HepG2 (cell line): ENCODE measurements around the gene CENPM. TPM values are rescaled to one million over a fixed set of nuclear protein-coding genes. Genes with fewer than 3 reads are reported as not detected.

Source experiments
- ATAC-seq: fragments of 200-7000 bp; cut with Tn5 transposase; 3 replicates; pipeline ENCODE4 v1.9.1; 2020; ENCODE audit warnings: mild to moderate bottlenecking, moderate library complexity
- BruUV-seq: library from RNA; stranded (reverse); fragments of 400-500 nt; replicated peaks from 2 replicates; lab custom pipeline; 2021; lab: Mats Ljungman, UMichigan
- CTCF ChIA-PET: fragments of 300-600 bp; formaldehyde crosslinking; extraction: SDS; loops from one replicate; lab custom pipeline; 2021; ENCODE audit warnings: low total read pairs, inconsistent platforms, low intra/inter-chr PET ratio; lab: Yijun Ruan, JAX
- POLR2A ChIA-PET: fragments of 350-600 bp; sonication (Branson Sonifier 250); formaldehyde crosslinking; loops from one replicate; lab custom pipeline; 2020; ENCODE audit warnings: antibody characterized with exemption, inconsistent platforms; lab: Yijun Ruan, JAX
- DNase-seq: peaks from one replicate; pipeline ENCODE4 v3.0.0-alpha.2; 2015; ENCODE audit warnings: low spot score
- FAIRE-seq: peaks from 3 replicates; lab custom pipeline; 2011; peaks lifted over from hg19 to GRCh38; lab: Jason Lieb, UNC
- H2AFZ ChIP-seq: one replicate; pipeline ENCODE4 v1.6.1; 2011; ENCODE audit warnings: low read length, inconsistent platforms
- H3K27ac ChIP-seq: fragments of 300-600 bp; 3 replicates; pipeline ENCODE4 v1.8.0; 2011; ENCODE audit warnings: mixed run types, mild to moderate bottlenecking, mixed read lengths, low read length, inconsistent platforms; ENCODE audit not compliant: insufficient read depth; ENCODE audit errors: extremely low read length
- H3K27me3 ChIP-seq, 2 experiments: fragments of 200-600 bp in 1 of 2; 2 replicates in 1 of 2; 3 replicates in 1 of 2; pipeline versions ENCODE4 v1.6.0 to v1.8.0; 2011; ENCODE audit warnings: low read length in 2 of 2, mild to moderate bottlenecking in 2 of 2, moderate library complexity in 2 of 2, inconsistent platforms in 1 of 2; ENCODE audit not compliant: insufficient read depth in 2 of 2, control insufficient read depth in 1 of 2
- H3K36me3 ChIP-seq, 2 experiments: fragments of 200-600 bp in 1 of 2; replicated peaks in 1 of 2; 2 replicates in 1 of 2; 3 replicates in 1 of 2; pipeline versions ENCODE4 v1.5.1 to v1.8.0; 2011; ENCODE audit warnings: low read length in 2 of 2, inconsistent platforms in 1 of 2; ENCODE audit not compliant: insufficient read depth in 2 of 2, control insufficient read depth in 1 of 2
- H3K4me1 ChIP-seq: 2 replicates; pipeline ENCODE4 v1.5.1; 2012; ENCODE audit warnings: low read length, inconsistent platforms; ENCODE audit not compliant: insufficient read depth
- H3K4me2 ChIP-seq: 2 replicates; pipeline ENCODE4 v1.6.0; 2011; ENCODE audit warnings: low read depth, low read length, inconsistent platforms
- H3K4me3 ChIP-seq, 3 experiments: fragments of 200-600 bp in 1 of 3; sonication (generic), shearing (Covaris generic) in 1 of 3; replicated peaks in 1 of 3; 2 replicates each; pipeline ENCODE4 v1.5.1; 2011 to 2016; ENCODE audit warnings: low read length in 3 of 3, inconsistent platforms in 2 of 3, low read depth in 2 of 3, mild to moderate bottlenecking in 2 of 3, control low read depth in 1 of 3, mixed read lengths in 1 of 3; ENCODE audit not compliant: insufficient read depth in 1 of 3
- H3K79me2 ChIP-seq: one replicate; pipeline ENCODE4 v1.6.1; 2011; ENCODE audit warnings: low read length, inconsistent platforms; ENCODE audit not compliant: insufficient read depth
- H3K9ac ChIP-seq: 2 replicates; pipeline ENCODE4 v1.6.0; 2011; ENCODE audit warnings: mild to moderate bottlenecking, low read depth, low read length, inconsistent platforms; ENCODE audit not compliant: insufficient read depth
- H3K9me3 ChIP-seq: 2 replicates; pipeline ENCODE4 v1.5.1; 2012; ENCODE audit warnings: mild to moderate bottlenecking, low read length
- H4K20me1 ChIP-seq: 2 replicates; pipeline ENCODE4 v1.6.0; 2011; ENCODE audit warnings: inconsistent platforms, mild to moderate bottlenecking, low read length, moderate library complexity; ENCODE audit not compliant: insufficient read depth
- EP300 ChIP-seq, 3 experiments: sonication (generic) in 1 of 3; formaldehyde crosslinking in 1 of 3; IDR thresholded peaks; 2 replicates each; pipeline versions ENCODE4 v1.5.1 to v1.6.1; 2011 to 2020; ENCODE audit warnings: low read depth in 2 of 3, low read length in 2 of 3, borderline replicate concordance in 1 of 3, improper control_type of control experiment in 1 of 3, mild to moderate bottlenecking in 1 of 3, missing genetic modification reagents in 1 of 3, moderate library complexity in 1 of 3
- HNRNPH1 ChIP-seq: fragments of 200-400 bp; formaldehyde crosslinking; optimal IDR thresholded peaks from 2 replicates; pipeline ENCODE3; 2017; ENCODE audit warnings: mild to moderate bottlenecking, low read depth, low read length
- ISL2 ChIP-seq: sonication (generic); formaldehyde crosslinking; IDR thresholded peaks from 2 replicates; pipeline ENCODE4 v1.5.0; 2020; ENCODE audit warnings: missing genetic modification reagents
- NFATC3 ChIP-seq: sonication (generic); formaldehyde crosslinking; IDR thresholded peaks from 2 replicates; pipeline ENCODE4 v1.5.1; 2020; ENCODE audit warnings: mild to moderate bottlenecking, missing genetic modification reagents
- NRL ChIP-seq: sonication (generic); formaldehyde crosslinking; IDR thresholded peaks from 2 replicates; pipeline ENCODE4 v1.5.0; 2020; ENCODE audit warnings: missing genetic modification reagents, mild to moderate bottlenecking, moderate library complexity, borderline replicate concordance
- RORA ChIP-seq: sonication (generic); formaldehyde crosslinking; IDR thresholded peaks from 2 replicates; pipeline ENCODE4 v1.5.0; 2020; ENCODE audit warnings: mild to moderate bottlenecking, missing genetic modification reagents, moderate library complexity
- SRF ChIP-seq: IDR thresholded peaks from 2 replicates; pipeline ENCODE4 v1.6.1; 2011; ENCODE audit warnings: mild to moderate bottlenecking, low read depth, low read length, moderate library complexity
- ZBTB33 ChIP-seq: sonication (generic); formaldehyde crosslinking; IDR thresholded peaks from 2 replicates; pipeline ENCODE4 v1.4.0; 2020; ENCODE audit warnings: missing genetic modification reagents
- ZBTB43 ChIP-seq: sonication (generic); formaldehyde crosslinking; conservative IDR thresholded peaks from 2 replicates; pipeline ENCODE4 v1.4.0; 2020; ENCODE audit warnings: missing genetic modification reagents
- ZNF230 ChIP-seq: sonication (generic); formaldehyde crosslinking; IDR thresholded peaks from 2 replicates; pipeline ENCODE4 v1.4.0; 2020; ENCODE audit warnings: mild to moderate bottlenecking, missing genetic modification reagents
- ZNF264 ChIP-seq: sonication (generic); formaldehyde crosslinking; IDR thresholded peaks from 2 replicates; pipeline ENCODE4 v1.4.0; 2020; ENCODE audit warnings: missing genetic modification reagents
- ZNF275 ChIP-seq: sonication (generic); formaldehyde crosslinking; IDR thresholded peaks from 2 replicates; pipeline ENCODE4 v1.8.0; 2022; ENCODE audit warnings: missing genetic modification reagents, mild to moderate bottlenecking, inconsistent platforms, borderline replicate concordance
- ZNF354B ChIP-seq: sonication (generic); formaldehyde crosslinking; IDR thresholded peaks from 2 replicates; pipeline ENCODE4 v1.8.0; 2022; ENCODE audit warnings: mild to moderate bottlenecking, missing genetic modification reagents
- ZNF605 ChIP-seq: sonication (generic); formaldehyde crosslinking; IDR thresholded peaks from 2 replicates; pipeline ENCODE4 v1.8.0; 2022; ENCODE audit warnings: mild to moderate bottlenecking, missing genetic modification reagents
- WGBS: methylation state at CpG from one replicate; pipeline ENCODE4 v1.1.6; 2017; ENCODE audit warnings: low lambda C conversion rate; 5-methylcytosine and 5-hydroxymethylcytosine counted together
- in situ Hi-C: cut with HindIII; loops from 2 replicates; pipeline ENCODE4 v1.10.0; 2017; ENCODE audit warnings: low pct_unique_long_range_greater_than_20kb; ENCODE audit not compliant: extremely low pct_ligation_motif_present
- intact Hi-C: fragments of 100-400 bp; cut with micrococcal nuclease; formaldehyde crosslinking; loops from one replicate; pipeline ENCODE4 v1.10.0; 2022; ENCODE audit not compliant: unreplicated experiment
- polyA plus RNA-seq, 8 experiments: library from polyadenylated mRNA; depleted of rRNA in 3 of 8; stranded (reverse) in 7 of 8; unstranded in 1 of 8; fragments of >200 nt; fragmentation: Illumina TruSeq in 4 of 8; extraction: Trizol in 4 of 8; gene quantifications; 2 replicates each; pipeline versions ENCODE4 v1.2.1 to v1.2.3, GENCODE V29; 2011 to 2016; ENCODE audit warnings: low read depth in 4 of 8, missing spikeins in 1 of 8, mixed read lengths in 1 of 8; ENCODE audit not compliant: insufficient read depth in 1 of 8
- total RNA-seq, 5 experiments: library from RNA; depleted of rRNA; stranded (reverse); fragments of >200 nt; fragmentation: Illumina TruSeq; extraction: Trizol; gene quantifications; 2 replicates each; pipeline ENCODE4 v1.2.3, GENCODE V29; 2016; ENCODE audit warnings: low read depth in 1 of 5

CENPM gene
- total and polyA plus RNA-seq, 2 of the 13 experiments (the other 11 are each of a cell fraction or from before 2014, with no cell fraction given): 11.2 to 37.3 TPM

GRCh38 chr22:41991111-41991510, 44.2 kb upstream of the CENPM start:
- BruUV-seq: no TSS peak
- CTCF ChIA-PET: no interaction called here

More at GRCh38 chr22:41991111-41991510, 44.2 kb upstream of the CENPM start:
- Histone ChIP-seq H3K9me3 (no peaks in the 10 kb centered on the region), H3K79me2 (no peaks in the 10 kb centered on the region), H2AFZ (no peak overlapping the region), H3K36me3 (no peaks in the 10 kb centered on the region), H3K9ac (no peak overlapping the region), H3K27me3 (peaks cover 0 to 35% of the 10 kb centered on the region in 2 experiments; a peak in 4 of 5 replicates), H3K4me3 (no peak overlapping the region), H4K20me1 (no peaks in the 10 kb centered on the region), H3K4me2 (no peak overlapping the region), H3K27ac (no peak overlapping the region), H3K4me1 (no peaks in the 10 kb centered on the region)
- FAIRE-seq (no peak), ATAC-seq (no peak), DNase-seq (no peak)
- 13% methylated on average over 3 of the region's 7 CpGs for WGBS
- POLR2A ChIA-PET: no interaction called here
- TF ChIP-seq SRF (no peak), ZNF264 (CRISPR knock-in tag) (no peak), ZNF230 (CRISPR knock-in tag) (no peak), ZBTB33 (CRISPR knock-in tag) (no peak), ZNF605 (CRISPR knock-in tag) (no peak), HNRNPH1 (no peak), EP300 (IDR thresholded peaks at IDR 0.05; ENCODE audit: low read depth in 2 of 2, low read length in 2 of 2) (no peak), EP300 (CRISPR knock-in tag; IDR thresholded peaks at IDR 0.05; ENCODE audit: borderline replicate concordance) (no peak), ISL2 (CRISPR knock-in tag) (no peak), ZBTB43 (CRISPR knock-in tag) (no peak), NRL (CRISPR knock-in tag) (no peak), RORA (CRISPR knock-in tag) (no peak), ZNF275 (no peak), NFATC3 (no peak), ZNF354B (CRISPR knock-in tag) (no peak)
- in situ Hi-C loops: no loop called here
- intact Hi-C loops: no loop called here
